GM21529 (cell line): ENCODE data around the gene ARMC7.
"Not testable (repeated sequence)": the region's sequence is repeated elsewhere in the genome, so short reads cannot be mapped to it uniquely, and the experiment has no call there.

Experiments used
- ATAC-seq: cut with Tn5 transposase; IDR thresholded peaks from one replicate; pipeline ENCODE4 v1.9.1; 2021; ENCODE audit not compliant: unreplicated experiment

The ARMC7 gene

DNA sequence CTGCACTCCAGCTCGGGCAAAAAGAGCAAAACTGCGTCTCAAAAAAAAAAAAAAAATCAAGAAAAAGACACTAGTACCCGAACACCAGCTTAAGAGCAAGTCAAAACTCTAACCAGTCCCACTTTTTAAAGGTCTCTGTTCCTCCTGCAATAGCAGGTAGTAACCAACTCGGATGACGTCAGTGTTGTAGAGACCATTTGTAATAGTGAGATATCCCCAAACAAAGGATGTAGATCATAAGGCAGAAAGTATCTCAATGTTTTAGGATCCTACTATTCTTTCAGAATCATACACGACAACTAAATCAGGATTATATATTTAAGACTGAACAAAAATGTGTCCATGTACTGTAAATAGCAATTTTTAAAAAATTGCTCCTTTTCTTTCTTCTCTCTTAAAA is 42.2 kb downstream of the ARMC7 start:
- no peak for ATAC-seq

DNA sequence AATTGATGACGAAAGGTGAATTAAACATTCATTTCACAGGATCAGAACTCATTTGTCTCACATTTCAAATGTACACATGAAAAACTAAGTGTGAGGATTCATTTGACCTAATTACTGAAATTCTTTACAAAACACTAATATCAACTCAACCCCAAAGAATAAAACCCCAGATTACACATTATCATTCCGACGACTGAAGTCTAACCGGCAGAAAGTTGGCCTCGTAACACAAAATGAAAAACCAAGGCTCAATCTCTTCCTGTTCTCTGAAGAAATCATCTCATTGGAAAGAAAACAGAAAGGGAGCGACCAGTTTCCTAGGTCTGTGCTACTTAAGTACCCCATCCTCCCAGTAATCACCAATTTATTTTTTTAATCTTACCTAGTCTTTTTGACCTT is 42.8 kb downstream of the ARMC7 start:
- ATAC-seq, result no peak

DNA sequence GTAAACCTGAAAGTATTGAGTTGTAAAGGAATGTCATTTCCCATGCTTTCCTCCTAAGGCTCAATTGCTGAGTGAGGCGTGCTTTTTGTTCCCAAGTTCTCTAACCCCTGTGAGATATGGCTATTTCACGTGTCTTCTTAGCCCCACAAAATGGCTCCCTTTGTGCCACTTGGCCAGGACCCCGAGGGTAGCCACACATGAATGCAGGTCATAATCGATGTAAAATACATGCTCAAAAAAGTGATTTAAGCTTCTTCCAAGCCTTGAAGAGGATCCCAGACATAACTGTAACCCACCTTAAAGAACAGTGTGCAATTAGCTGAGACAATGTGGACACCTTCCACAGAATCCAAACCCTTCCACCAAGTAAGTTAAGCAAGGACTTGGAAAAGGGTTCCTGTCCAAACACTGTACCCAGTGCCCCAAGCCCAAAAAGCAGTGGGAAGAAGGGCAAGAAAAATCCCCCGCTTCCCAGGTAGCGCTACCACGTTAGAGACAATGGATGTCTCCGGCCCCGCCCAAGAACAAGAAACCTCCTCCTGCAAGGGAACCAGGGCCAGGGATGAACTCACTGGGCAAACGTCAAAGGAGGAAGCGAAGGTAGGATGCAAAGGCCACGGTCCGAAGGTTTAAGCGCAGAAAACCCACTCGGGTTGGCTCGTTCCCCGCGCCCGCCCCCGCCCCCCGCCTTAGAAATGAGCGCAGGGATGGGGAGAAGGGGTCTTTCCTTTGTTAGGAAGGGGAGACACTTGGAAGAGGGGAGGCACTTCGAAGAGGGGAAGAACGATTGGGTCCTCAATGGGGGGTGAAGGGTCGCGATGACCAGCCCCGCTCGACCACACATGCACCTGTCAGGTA is 43.4 kb downstream of the ARMC7 start:
- no peak for ATAC-seq

DNA sequence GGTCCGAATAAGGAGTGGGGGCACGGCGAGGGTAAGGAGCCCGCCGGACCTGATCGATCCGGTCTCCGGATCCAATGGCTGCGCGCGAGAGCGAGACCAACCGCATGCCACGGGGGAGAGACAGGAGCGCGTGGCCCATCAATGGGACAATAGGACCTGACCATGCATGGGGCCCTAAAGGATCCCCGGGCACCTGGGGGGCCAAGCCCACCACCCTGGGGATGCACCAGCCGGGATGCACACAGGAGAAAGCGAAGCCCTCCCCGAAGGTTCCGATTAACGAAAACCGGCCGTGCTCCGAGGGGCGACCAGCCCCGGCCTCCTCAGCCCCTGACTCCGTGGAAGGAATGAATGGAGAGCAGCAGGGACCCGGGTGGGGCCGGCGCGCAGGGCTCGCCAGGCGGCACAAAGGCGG is 44.0 kb downstream of the ARMC7 start:
- peak; percentile 17 for ATAC-seq

DNA sequence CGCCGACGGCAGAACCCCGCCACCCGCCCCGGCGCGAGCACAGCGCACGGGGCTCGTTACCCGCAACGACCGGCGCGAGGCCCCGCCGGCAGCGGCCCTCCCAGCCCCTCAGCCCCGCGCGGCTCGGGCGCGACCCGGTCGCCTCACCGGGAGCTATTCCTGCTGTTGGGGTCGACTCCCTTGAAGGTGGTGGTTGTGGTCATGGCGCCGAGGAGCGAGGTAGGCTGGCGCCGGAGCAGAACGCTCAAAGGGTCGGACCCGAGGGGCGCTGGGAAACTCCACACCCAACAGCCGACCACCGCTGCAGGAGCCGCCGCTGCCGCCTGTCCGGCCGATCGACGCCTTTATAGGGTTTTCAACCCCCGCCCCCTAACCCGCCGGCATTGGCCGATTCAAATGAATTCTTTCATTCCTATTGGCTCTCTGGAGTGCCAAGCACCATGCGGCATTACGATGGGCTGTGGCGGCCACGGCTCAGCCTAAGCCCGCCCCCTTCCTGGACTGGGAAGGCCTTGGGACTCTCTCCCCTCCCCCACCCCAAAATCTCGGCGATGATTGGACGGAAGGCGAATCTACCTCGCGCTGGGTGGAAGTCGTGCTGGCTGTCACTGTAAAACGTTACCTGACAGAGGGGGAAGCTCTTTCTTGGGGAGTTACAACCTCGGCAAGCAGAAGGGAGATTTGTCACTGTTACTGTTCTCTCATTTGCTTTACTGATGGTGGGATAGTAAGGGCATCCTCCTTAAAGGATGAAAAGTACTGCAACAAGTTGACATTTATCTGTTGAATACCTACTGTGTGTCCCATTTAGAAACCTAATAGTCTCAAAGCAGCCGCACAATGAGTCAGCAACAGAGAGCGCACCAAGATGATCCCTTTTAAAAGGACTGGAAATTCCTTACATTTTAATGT is 44.7 kb downstream of the ARMC7 start, which contains the start of gene JPT1:
TSS of gene JPT1 (minus strand) at position 318 of the 912 bp plus-strand sequence. CDS start at position 203, 115 bp downstream.
- peak; percentile 92 for ATAC-seq

DNA sequence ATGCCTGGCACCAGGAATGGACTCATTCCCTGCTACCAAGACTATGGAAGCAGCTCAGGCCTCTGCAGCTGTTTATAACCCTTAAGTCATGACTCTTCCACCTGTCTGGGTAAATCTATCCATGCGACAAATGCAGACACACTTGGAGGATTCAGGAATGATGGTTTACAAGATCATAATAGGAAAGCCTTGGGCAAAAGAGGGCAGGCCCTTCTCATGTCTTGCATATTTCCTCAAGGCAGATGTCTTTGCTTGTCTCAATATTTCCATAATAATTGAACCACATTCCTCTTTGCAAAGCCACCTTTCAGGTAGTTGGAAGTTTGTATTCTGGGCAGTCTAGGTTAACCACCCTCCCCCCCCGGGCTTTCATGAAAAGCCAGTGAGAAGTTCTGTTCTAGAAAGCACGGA is 45.4 kb downstream of the ARMC7 start:
- no peak for ATAC-seq

DNA sequence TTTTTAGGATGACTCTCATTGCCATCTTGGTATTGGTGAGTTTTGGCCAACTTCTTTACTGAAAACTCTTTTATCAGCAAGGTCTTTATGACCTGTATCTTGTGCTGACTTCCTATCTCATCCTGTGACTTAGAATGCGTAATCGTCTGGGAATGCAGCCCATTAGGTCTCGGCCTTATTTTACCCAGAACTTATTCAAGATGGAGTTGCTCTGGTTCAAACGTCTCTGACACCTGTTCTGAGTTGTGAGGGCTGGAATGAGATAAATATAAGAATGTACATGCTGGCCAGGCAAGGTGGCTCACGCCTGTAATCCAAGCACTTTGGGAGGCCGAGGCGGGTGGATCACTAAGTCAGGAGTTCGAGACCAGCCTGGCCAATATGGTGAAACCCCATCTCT is 48.7 kb downstream of the ARMC7 start:
- ATAC-seq, result not testable (repeated sequence)

DNA sequence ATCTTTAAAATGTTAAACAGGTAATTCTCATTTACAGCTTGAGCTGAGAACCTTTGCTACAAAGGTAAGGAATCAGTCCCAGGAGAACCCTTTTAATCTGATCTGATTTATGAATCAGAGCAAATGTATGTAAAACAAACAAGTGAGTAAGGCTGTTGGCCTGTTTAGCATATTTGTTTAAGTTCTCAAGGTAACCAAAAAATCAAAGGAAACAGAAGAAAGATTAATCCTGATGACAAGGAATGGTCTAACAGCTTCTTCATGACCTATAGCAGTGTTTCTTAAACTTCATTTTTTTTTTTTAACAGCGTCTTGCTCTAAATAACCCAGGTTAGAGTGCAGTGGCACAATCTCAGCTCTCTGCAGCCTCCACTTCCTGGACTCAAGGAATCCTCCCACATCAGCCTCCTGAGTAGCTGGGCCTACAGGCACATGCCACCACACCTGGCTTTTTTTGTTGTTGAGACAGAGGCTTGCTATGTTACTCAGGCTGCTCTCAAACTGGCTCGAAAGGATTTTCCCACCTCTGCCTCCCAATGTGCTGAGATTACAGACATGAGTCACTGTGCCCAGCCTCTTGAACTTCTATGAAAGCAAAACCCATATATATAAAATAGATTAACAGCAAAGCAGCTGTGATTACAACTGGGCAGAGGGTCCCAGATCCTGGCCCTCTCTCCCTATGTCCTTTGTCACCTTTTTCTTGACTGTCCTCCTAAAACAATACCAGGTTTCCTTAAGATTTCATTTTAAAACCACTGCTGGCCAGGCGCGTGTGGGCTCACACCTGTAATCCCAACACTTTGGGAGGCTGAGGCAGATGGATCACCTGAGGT is 49.6 kb downstream of the ARMC7 start:
- ATAC-seq, result no peak

DNA sequence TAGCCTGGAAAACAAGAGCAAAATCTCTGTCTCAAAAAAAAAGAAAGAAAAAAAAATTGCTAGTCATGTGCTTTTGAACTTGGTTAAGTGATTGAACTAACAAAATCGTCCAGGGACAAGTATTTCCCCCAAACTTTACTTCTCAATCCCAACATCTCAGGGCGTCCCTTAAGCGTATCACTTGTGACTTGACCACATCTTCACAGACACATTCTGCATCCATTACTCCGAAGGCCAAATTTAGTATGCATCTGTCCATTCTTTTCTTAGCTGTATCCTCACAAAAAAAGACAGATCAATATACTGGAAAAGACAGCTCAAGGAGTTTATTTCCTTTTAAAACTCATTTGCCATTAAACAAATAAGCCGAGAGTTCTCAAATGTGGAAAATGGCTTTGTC is 50.4 kb downstream of the ARMC7 start:
- ATAC-seq, result no peak

DNA sequence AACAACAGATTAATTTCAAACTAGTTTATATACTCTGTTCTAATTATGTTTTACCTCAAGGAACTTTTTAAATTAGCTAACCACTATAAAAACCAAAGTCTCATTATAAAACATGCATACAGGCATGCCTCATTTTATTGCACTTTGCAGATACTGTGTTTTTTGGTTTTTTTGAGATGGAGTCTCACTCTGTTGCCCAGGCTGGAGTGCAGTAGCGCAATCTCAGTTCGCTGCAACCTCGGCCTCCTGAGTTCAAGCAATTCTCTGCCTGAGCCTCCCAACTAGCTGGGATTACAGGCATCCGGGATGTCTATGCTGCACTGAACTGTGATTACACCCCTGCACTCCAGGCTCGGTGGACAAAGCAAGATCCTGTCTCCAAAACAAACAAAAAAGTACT is 53.3 kb downstream of the ARMC7 start:
- no peak for ATAC-seq

DNA sequence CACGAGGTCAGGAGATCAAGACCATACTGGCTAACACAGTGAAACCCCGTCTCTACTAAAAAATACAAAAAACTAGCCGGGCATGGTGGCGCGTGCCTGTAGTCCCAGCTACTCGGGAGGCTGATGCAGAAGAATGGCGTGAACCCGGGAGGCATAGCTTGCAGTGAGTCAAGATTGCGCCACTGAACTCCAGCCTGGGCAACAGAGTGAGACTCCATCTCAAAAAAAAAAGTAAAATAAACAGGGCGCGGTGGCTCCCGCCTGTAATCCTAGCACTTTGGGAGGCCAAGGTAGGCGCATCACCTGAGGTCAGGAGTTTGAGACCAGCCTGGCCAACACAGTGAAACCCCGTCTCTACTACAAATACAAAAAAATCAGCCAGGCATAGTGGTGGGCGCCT is 54.8 kb downstream of the ARMC7 start:
- ATAC-seq, result not testable (repeated sequence)

DNA sequence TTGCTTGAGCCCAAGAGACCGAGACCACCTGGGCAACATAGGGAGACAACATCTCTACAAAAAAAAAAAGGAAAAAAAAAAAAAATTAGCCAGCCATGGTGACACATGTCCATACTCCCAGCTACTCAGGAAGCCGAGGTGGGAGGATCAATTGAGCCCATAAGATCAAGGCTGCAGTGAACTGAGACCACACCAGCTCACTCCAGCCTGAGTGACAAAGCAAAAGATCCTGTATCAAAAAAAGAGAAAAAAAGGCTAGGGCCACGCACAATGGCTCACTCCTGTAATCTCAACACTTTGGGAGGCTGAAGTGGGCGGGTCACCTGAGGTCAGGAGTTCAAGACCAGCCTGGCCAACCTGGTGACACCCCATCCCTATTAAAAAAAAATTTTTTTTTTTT is 59.2 kb downstream of the ARMC7 start:
- no peak for ATAC-seq

DNA sequence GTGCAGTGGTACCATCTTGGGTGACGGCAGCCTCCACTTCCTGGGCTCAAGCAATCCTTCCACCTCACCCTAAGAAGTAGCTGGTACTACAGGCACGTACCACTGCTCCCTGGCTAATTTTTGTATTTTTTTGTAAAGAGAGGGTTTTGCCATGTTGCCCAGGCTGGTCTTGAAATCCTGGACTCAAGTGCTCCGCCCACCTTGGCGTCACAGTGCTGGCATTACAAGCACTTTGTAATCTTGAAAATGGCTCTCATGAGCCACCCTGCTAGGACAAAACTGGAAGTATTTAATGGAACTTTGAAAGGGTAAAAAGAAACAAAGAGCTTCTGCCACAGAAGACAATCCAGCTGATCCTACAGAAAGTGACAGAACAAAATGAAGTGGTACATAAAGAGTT is 63.8 kb downstream of the ARMC7 start:
- no peak for ATAC-seq

DNA sequence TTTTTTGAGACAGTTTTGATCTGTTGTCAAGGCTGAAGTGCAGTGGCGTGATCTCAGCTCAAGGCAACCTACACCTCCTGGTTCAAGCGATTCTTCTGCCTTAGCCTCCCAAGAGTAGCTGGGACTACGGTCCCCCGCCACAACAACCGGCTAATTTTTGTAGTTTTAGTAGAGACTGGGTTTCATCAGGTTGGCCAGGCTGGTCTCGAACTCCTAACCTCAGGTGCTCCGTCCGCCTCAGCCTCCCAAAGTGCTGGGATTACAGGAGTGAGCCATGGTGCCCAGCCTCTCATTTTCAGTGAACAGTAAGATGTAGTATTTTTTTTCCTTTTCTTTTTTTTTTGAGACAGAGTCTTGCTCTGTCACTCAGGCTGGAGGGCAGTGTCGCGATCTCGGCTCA is 65.2 kb downstream of the ARMC7 start:
- ATAC-seq, result no peak

DNA sequence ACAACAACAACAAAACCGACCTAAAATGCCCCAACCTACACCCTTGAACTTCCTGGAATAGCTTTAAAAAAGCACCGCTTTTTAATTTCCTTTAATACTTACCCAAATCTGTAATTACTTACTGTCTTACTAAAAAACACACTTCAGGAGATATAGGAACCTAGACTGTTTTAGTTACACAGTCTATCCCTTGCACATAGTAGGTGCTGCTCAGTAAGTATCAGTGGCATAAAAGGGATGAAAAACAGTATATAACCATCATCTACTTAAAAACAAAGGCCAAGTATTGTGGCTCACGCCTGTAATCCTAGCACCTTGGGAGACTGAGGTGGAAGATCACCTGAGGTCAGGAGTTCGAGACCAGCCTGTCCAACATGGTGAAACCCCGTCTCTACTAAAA is 66.9 kb downstream of the ARMC7 start:
- ATAC-seq, result no peak

DNA sequence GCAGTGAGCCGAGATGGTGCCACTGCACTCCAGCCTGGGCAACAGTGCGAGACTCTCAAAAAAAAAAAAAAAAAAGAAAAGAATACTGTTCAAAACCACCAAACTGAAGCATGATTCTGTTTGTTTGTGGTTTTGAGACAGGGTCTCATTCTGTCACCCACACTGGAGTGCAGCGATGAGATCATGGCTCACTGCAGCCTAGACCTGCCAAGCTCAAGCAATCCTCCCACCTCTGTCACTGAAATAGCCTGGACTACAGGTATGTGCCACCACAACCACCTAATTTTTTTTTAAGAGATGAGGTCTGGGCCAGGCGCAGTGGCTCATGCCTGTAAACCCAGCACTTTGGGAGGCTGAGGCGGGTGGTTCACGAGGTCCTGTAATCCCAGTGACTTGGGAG is 68.7 kb downstream of the ARMC7 start:
- no peak for ATAC-seq
